NT2/D1 (cell line): Measurements from ENCODE around the gene NDST1.

Experiments used
- SUZ12 ChIP-seq: IDR thresholded peaks from 2 replicates; pipeline ENCODE4 v1.6.1; 2011; ENCODE audit not compliant: insufficient read length, insufficient read depth; ENCODE audit errors: extremely low read depth
- ZNF274 ChIP-seq: IDR thresholded peaks from 2 replicates; pipeline ENCODE4 v1.6.1; 2011; ENCODE audit warnings: mild to moderate bottlenecking, low read depth, low read length

GRCh38 chr5:150521939-150522503 lies 14.1 kb downstream of the NDST1 start:
- TF ChIP-seq ZNF274 (no peak), SUZ12 (no peak)
